ENCODE measurements around the gene SPAST.
A peak's percentile ranks its signal among the peaks of the same experiment; 100 is the strongest.
"Not testable (repeated sequence)": the region's sequence is repeated elsewhere in the genome, so short reads cannot be mapped to it uniquely, and the experiment has no call there.

SPAST gene

GRCh38 chr2:32135409-32135808 is 72.1 kb downstream of the SPAST start:
- H3K4me3 ChIP-seq (ENCODE audit: low read length): no peak overlapping the region
- peak; percentile 30 for TF ChIP-seq CTCF (conservative IDR thresholded peaks at IDR 0.05; ENCODE audit: low read depth, low read length)
- DNase-seq (ENCODE audit: low read depth): peak; percentile 38

- no peak for TF ChIP-seq CTCF (conservative IDR thresholded peaks at IDR 0.05; ENCODE audit: low read depth, low read length)
- DNase-seq (ENCODE audit: low read depth): peak; percentile 16
Measured at GRCh38 chr2:32136097-32136496, 72.7 kb downstream of the SPAST start.

GRCh38 chr2:32151544-32151943 is 88.2 kb downstream of the SPAST start:
- H3K4me3 ChIP-seq (ENCODE audit: low read length); DNase-seq (ENCODE audit: low read depth): not testable (repeated sequence)

More at GRCh38 chr2:32136097-32136496, 72.7 kb downstream of the SPAST start:
- H3K4me3 ChIP-seq (ENCODE audit: low read length): no peak overlapping the region

- no peak for DNase-seq (ENCODE audit: low read depth)
- no peak overlapping the region for H3K4me3 ChIP-seq (ENCODE audit: low read length)
- TF ChIP-seq CTCF (conservative IDR thresholded peaks at IDR 0.05; ENCODE audit: low read depth, low read length): no peak
Measured at GRCh38 chr2:32159678-32160077, 96.3 kb downstream of the SPAST start.

- DNase-seq (ENCODE audit: low read depth): no peak
- TF ChIP-seq CTCF (conservative IDR thresholded peaks at IDR 0.05; ENCODE audit: low read depth, low read length): no peak
- H3K4me3 ChIP-seq (ENCODE audit: low read length): no peak overlapping the region
Measured at GRCh38 chr2:32161296-32161695, 97.9 kb downstream of the SPAST start.

GRCh38 chr2:32164254-32164653 is 100.9 kb downstream of the SPAST start:
- not testable (repeated sequence) for H3K4me3 ChIP-seq (ENCODE audit: low read length); DNase-seq (ENCODE audit: low read depth)

GRCh38 chr2:32165027-32165347 is 101.6 kb downstream of the SPAST start:
- not testable (repeated sequence) for DNase-seq (ENCODE audit: low read depth)
- peak overlapping the region; percentile 99 for H3K4me3 ChIP-seq (ENCODE audit: low read length)

- DNase-seq (ENCODE audit: low read depth): no peak
- H3K4me3 ChIP-seq (ENCODE audit: low read length): peak overlapping the region; percentile 99
- no peak for TF ChIP-seq CTCF (conservative IDR thresholded peaks at IDR 0.05; ENCODE audit: low read depth, low read length)
Measured at GRCh38 chr2:32166115-32166574, 102.8 kb downstream of the SPAST start.

- no peak for TF ChIP-seq CTCF (conservative IDR thresholded peaks at IDR 0.05; ENCODE audit: low read depth, low read length)
- DNase-seq (ENCODE audit: low read depth): no peak
- H3K4me3 ChIP-seq (ENCODE audit: low read length): no peak overlapping the region
Measured at GRCh38 chr2:32168513-32168912, 105.2 kb downstream of the SPAST start.
